ENCODE results near the gene KDM6A.
"Not testable (repeated sequence)": the region's sequence is repeated elsewhere in the genome, so short reads cannot be mapped to it uniquely, and the experiment has no call there.

KDM6A gene

GRCh38 chrX:44884944-44885343 lies 12.0 kb downstream of the KDM6A start:
- DNase-seq (ENCODE audit: low read depth in 4 of 4, low spot score in 1 of 4): no peak

- DNase-seq (ENCODE audit: low read depth in 4 of 4, low spot score in 1 of 4): no peak
These were observed 16.8 kb downstream of the KDM6A start for GRCh38 chrX:44889824-44890223.

GRCh38 chrX:44890247-44890646 lies 17.3 kb downstream of the KDM6A start:
- DNase-seq (ENCODE audit: low read depth in 4 of 4, low spot score in 1 of 4): no peak

GRCh38 chrX:44890687-44891086 lies 17.7 kb downstream of the KDM6A start:
- DNase-seq (ENCODE audit: low read depth in 4 of 4, low spot score in 1 of 4): not testable (repeated sequence)

GRCh38 chrX:44891642-44892041 lies 18.7 kb downstream of the KDM6A start:
- no peak for DNase-seq (ENCODE audit: low read depth in 4 of 4, low spot score in 1 of 4)

GRCh38 chrX:44896876-44897186 lies 23.8 kb downstream of the KDM6A start:
- DNase-seq (ENCODE audit: low read depth in 4 of 4, low spot score in 1 of 4): no peak

GRCh38 chrX:44897539-44897938 lies 24.6 kb downstream of the KDM6A start:
- DNase-seq (ENCODE audit: low read depth in 4 of 4, low spot score in 1 of 4): no peak

- DNase-seq (ENCODE audit: low read depth in 4 of 4, low spot score in 1 of 4): no peak
These were observed 25.6 kb downstream of the KDM6A start for GRCh38 chrX:44898411-44899221.

- DNase-seq (ENCODE audit: low read depth in 4 of 4, low spot score in 1 of 4): no peak
These were observed 27.0 kb downstream of the KDM6A start for GRCh38 chrX:44899946-44900345.

GRCh38 chrX:44903107-44903506 lies 30.1 kb downstream of the KDM6A start:
- DNase-seq (ENCODE audit: low read depth in 4 of 4, low spot score in 1 of 4): no peak

GRCh38 chrX:44903830-44904530 lies 31.0 kb downstream of the KDM6A start:
- no peak for DNase-seq (ENCODE audit: low read depth in 4 of 4, low spot score in 1 of 4)

- no peak for DNase-seq (ENCODE audit: low read depth in 4 of 4, low spot score in 1 of 4)
These were observed 31.6 kb downstream of the KDM6A start for GRCh38 chrX:44904542-44905115.

GRCh38 chrX:44906041-44906440 lies 33.1 kb downstream of the KDM6A start:
- DNase-seq (ENCODE audit: low read depth in 4 of 4, low spot score in 1 of 4): no peak

GRCh38 chrX:44906542-44906941 lies 33.6 kb downstream of the KDM6A start:
- no peak for DNase-seq (ENCODE audit: low read depth in 4 of 4, low spot score in 1 of 4)

- no peak for DNase-seq (ENCODE audit: low read depth in 4 of 4, low spot score in 1 of 4)
These were observed 35.2 kb downstream of the KDM6A start for GRCh38 chrX:44908153-44908552.

GRCh38 chrX:44908827-44909226 lies 35.8 kb downstream of the KDM6A start:
- DNase-seq (ENCODE audit: low read depth in 4 of 4, low spot score in 1 of 4): no peak

- DNase-seq (ENCODE audit: low read depth in 4 of 4, low spot score in 1 of 4): not testable (repeated sequence)
These were observed 37.5 kb downstream of the KDM6A start for GRCh38 chrX:44910508-44910907.

GRCh38 chrX:44911074-44911600 lies 38.1 kb downstream of the KDM6A start:
- not testable (repeated sequence) for DNase-seq (ENCODE audit: low read depth in 4 of 4, low spot score in 1 of 4)

- no peak for DNase-seq (ENCODE audit: low read depth in 4 of 4, low spot score in 1 of 4)
These were observed 40.9 kb downstream of the KDM6A start for GRCh38 chrX:44913656-44914531.

- DNase-seq (ENCODE audit: low read depth in 4 of 4, low spot score in 1 of 4): no peak
These were observed 41.7 kb downstream of the KDM6A start for GRCh38 chrX:44914532-44915198.
